Right lung (tissue), 5 donors: ENCODE results near the gene DKK3. TPM values are rescaled to one million over a fixed set of nuclear protein-coding genes. Genes with fewer than 3 reads are reported as not detected.
"Not testable (repeated sequence)": the region's sequence is repeated elsewhere in the genome, so short reads cannot be mapped to it uniquely, and the experiment has no call there.

ENCODE experiments used
- DNase-seq, 2 donors: peaks; one replicate each; pipeline ENCODE4 v3.0.0-alpha.2; 2013
- polyA plus RNA-seq, 5 donors: library from polyadenylated mRNA; unstranded; fragments of 120-200 nt; gene quantifications; one replicate each; pipeline versions ENCODE4 v1.2.1 to v1.2.3, GENCODE V29; 2013; ENCODE audit warnings: inconsistent platforms in 1 of 5, low replicate concordance in 1 of 5; ENCODE audit not compliant: insufficient read length in 5 of 5, insufficient read depth in 1 of 5

DKK3 gene
- polyA plus RNA-seq, 5 donors: 144 to 187 (median 170) TPM

- not testable (repeated sequence) for DNase-seq
Measured at GRCh38 chr11:12040719-12041118, 32.3 kb upstream of the DKK3 start.

GRCh38 chr11:12032968-12033367 lies 24.5 kb upstream of the DKK3 start:
- DNase-seq: no peak

- DNase-seq: no peak
Measured at GRCh38 chr11:12031856-12032544, 23.6 kb upstream of the DKK3 start.

- no peak for DNase-seq
Measured at GRCh38 chr11:12029738-12030363, 21.4 kb upstream of the DKK3 start.

- DNase-seq: no peak
Measured at GRCh38 chr11:12029119-12029518, 20.7 kb upstream of the DKK3 start.

- no peak for DNase-seq
Measured at GRCh38 chr11:12028303-12028702, 19.9 kb upstream of the DKK3 start.

GRCh38 chr11:12026331-12027211 lies 18.1 kb upstream of the DKK3 start:
- DNase-seq: no peak

- no peak for DNase-seq
Measured at GRCh38 chr11:12024254-12024926, 16.0 kb upstream of the DKK3 start.

GRCh38 chr11:12023015-12023414 lies 14.6 kb upstream of the DKK3 start:
- no peak for DNase-seq

- DNase-seq: no peak
Measured at GRCh38 chr11:12020546-12020945, 12.1 kb upstream of the DKK3 start.

- DNase-seq: no peak
Measured at GRCh38 chr11:12019866-12020416, 11.5 kb upstream of the DKK3 start.

GRCh38 chr11:12019337-12019736 lies 10.9 kb upstream of the DKK3 start:
- DNase-seq: peak; percentile 42 to 60

- no peak for DNase-seq
Measured at GRCh38 chr11:12017865-12018453, 9.5 kb upstream of the DKK3 start.

GRCh38 chr11:12017243-12017678 lies 8.8 kb upstream of the DKK3 start:
- DNase-seq: no peak

- DNase-seq: no peak
Measured at GRCh38 chr11:12016246-12016645, 7.8 kb upstream of the DKK3 start.

GRCh38 chr11:12015486-12015885 lies 7.1 kb upstream of the DKK3 start:
- no peak for DNase-seq

GRCh38 chr11:12013781-12014180 lies 5.4 kb upstream of the DKK3 start:
- no peak for DNase-seq

- no peak for DNase-seq
Measured at GRCh38 chr11:12009617-12010321, 1.3 kb upstream of the DKK3 start.

- DNase-seq: peak; percentile 60 to 61
Measured at GRCh38 chr11:12008790-12009616, 577 bp upstream of the DKK3 start.

- DNase-seq: no peak
Measured at GRCh38 chr11:12007230-12007593, 1.2 kb downstream of the DKK3 start.
